GM23338 (cell line): ENCODE results near the gene PDCD11. TPM values are rescaled to one million over a fixed set of nuclear protein-coding genes. Genes with fewer than 3 reads are reported as not detected.

Source experiments
- ATAC-seq: fragments of 200-7000 bp; cut with Tn5 transposase; 3 replicates; pipeline ENCODE4 v1.9.1; 2020
- DNase-seq: peaks from one replicate; pipeline ENCODE4 v3.0.0-alpha.2; 2015; ENCODE audit warnings: low spot score
- H2AFZ ChIP-seq: fragments of 200-600 bp; sonication (generic); 2 replicates; pipeline ENCODE4 v1.8.0; 2016; ENCODE audit warnings: antibody characterized with exemption, mild to moderate bottlenecking, moderate library complexity
- H3F3A ChIP-seq: fragments of 200-600 bp; sonication (generic); replicated peaks from 2 replicates; pipeline ENCODE4 v1.8.0; 2017; ENCODE audit warnings: antibody characterized with exemption, mixed run types, low read depth
- H3K27ac ChIP-seq: fragments of 200-600 bp; sonication (generic); 2 replicates; pipeline ENCODE4 v1.6.1; 2016; ENCODE audit warnings: low read depth
- H3K27me3 ChIP-seq: fragments of 200-600 bp; sonication (generic); 2 replicates; pipeline ENCODE4 v1.8.0; 2016; ENCODE audit warnings: mild to moderate bottlenecking, mixed run types, moderate library complexity; ENCODE audit not compliant: insufficient read depth
- H3K36me3 ChIP-seq: fragments of 200-600 bp; sonication (generic); 2 replicates; pipeline ENCODE4 v1.8.0; 2016; ENCODE audit warnings: mild to moderate bottlenecking; ENCODE audit not compliant: insufficient read depth
- H3K4me1 ChIP-seq: fragments of 200-600 bp; sonication (generic); 2 replicates; pipeline ENCODE4 v1.8.0; 2016; ENCODE audit warnings: mild to moderate bottlenecking, moderate library complexity; ENCODE audit not compliant: insufficient read depth
- H3K4me2 ChIP-seq: fragments of 200-600 bp; sonication (generic); 2 replicates; pipeline ENCODE4 v1.7.1; 2017; ENCODE audit warnings: mixed run types
- H3K4me3 ChIP-seq: fragments of 200-600 bp; sonication (generic); 2 replicates; pipeline ENCODE4 v1.6.1; 2016; ENCODE audit warnings: mixed run types
- H3K79me2 ChIP-seq: fragments of 200-600 bp; sonication (generic); replicated peaks from 2 replicates; pipeline ENCODE4 v1.8.0; 2017; ENCODE audit warnings: mild to moderate bottlenecking; ENCODE audit not compliant: insufficient read depth
- H3K9me2 ChIP-seq: fragments of 200-600 bp; sonication (generic); 2 replicates; pipeline ENCODE4 v1.8.0; 2017; ENCODE audit not compliant: insufficient read depth
- H4K20me1 ChIP-seq: fragments of 200-600 bp; sonication (generic); replicated peaks from 2 replicates; pipeline ENCODE4 v1.8.0; 2017; ENCODE audit warnings: mild to moderate bottlenecking; ENCODE audit not compliant: insufficient read depth
- H3K27ac Mint-ChIP-seq: 2 replicates; pipeline ENCODE4 v1.8.0; 2020; ENCODE audit warnings: inconsistent platforms, mild to moderate bottlenecking, moderate library complexity, mixed read lengths
- H3K27me3 Mint-ChIP-seq: 3 replicates; pipeline ENCODE4 v1.8.0; 2022; ENCODE audit warnings: low read depth, mild to moderate bottlenecking, moderate library complexity, mixed read lengths, inconsistent platforms; ENCODE audit not compliant: insufficient read depth, poor library complexity
- H3K36me3 Mint-ChIP-seq: 3 replicates; pipeline ENCODE4 v1.8.0; 2021; ENCODE audit warnings: low read depth, mild to moderate bottlenecking, inconsistent platforms, moderate library complexity, mixed read lengths
- H3K4me1 Mint-ChIP-seq: 3 replicates; pipeline ENCODE4 v1.8.0; 2020; ENCODE audit warnings: mild to moderate bottlenecking, inconsistent platforms, mixed read lengths
- H3K4me3 Mint-ChIP-seq: 3 replicates; pipeline ENCODE4 v1.8.0; 2021; ENCODE audit warnings: moderate library complexity, mild to moderate bottlenecking, inconsistent platforms, mixed read lengths
- H3K9me3 Mint-ChIP-seq: 3 replicates; pipeline ENCODE4 v1.8.0; 2020; ENCODE audit warnings: moderate library complexity, mild to moderate bottlenecking, inconsistent platforms, mixed read lengths
- CREB1 ChIP-seq: fragments of 250-450 bp; sonication (Bioruptor Pico); IDR thresholded peaks from 2 replicates; pipeline ENCODE4 v1.5.0; 2020; ENCODE audit warnings: low read depth, mild to moderate bottlenecking, moderate library complexity
- CTCF ChIP-seq, 2 experiments: fragments of 200-600 bp in 1 of 2; sonication (generic) in 1 of 2; conservative IDR thresholded peaks; 2 replicates each; pipeline versions ENCODE4 v1.5.1 to v1.6.1; 2016 to 2017; ENCODE audit warnings: antibody characterized with exemption in 2 of 2, low read depth in 2 of 2, mild to moderate bottlenecking in 2 of 2, moderate library complexity in 1 of 2
- ETS1 ChIP-seq: IDR thresholded peaks from 2 replicates; pipeline ENCODE4 v1.6.1; 2016; ENCODE audit warnings: antibody characterized with exemption
- EZH2 ChIP-seq: fragments of 200-600 bp; sonication (generic); IDR thresholded peaks from one replicate; pipeline ENCODE4 v1.8.0; 2017; ENCODE audit warnings: antibody characterized with exemption, mild to moderate bottlenecking, low read depth; ENCODE audit not compliant: unreplicated experiment
- NANOG ChIP-seq: IDR thresholded peaks from 2 replicates; pipeline ENCODE4 v1.6.1; 2016; ENCODE audit warnings: antibody characterized with exemption, borderline replicate concordance
- REST ChIP-seq: IDR thresholded peaks from one replicate; pipeline ENCODE4 v1.6.1; 2018; ENCODE audit warnings: antibody characterized with exemption; ENCODE audit not compliant: unreplicated experiment
- STAT1 ChIP-seq: IDR thresholded peaks from one replicate; pipeline ENCODE4 v1.6.1; 2016; ENCODE audit warnings: antibody characterized with exemption; ENCODE audit not compliant: unreplicated experiment
- ZNF114 ChIP-seq: fragments of 250-450 bp; sonication (Bioruptor Pico); IDR thresholded peaks from 2 replicates; pipeline ENCODE4 v1.5.0; 2020; ENCODE audit warnings: mild to moderate bottlenecking, moderate library complexity
- polyA plus RNA-seq: library from polyadenylated mRNA; unstranded; fragments of >200 nt; fragmentation: Nextera tagmentation; extraction: Ambion mirVana; gene quantifications from 2 replicates; pipeline ENCODE4 v1.2.1, GENCODE V29; 2016
- total RNA-seq: library from RNA; depleted of rRNA; stranded (reverse); fragments of >200 nt; shearing (Covaris generic); gene quantifications from 2 replicates; pipeline ENCODE4 v1.2.3, GENCODE V29; 2014

Gene PDCD11
- total and polyA plus RNA-seq, 2 experiments from 2014 or later, result 82.1 to 87.8 TPM

GRCh38 chr10:103433858-103434257, 37.4 kb downstream of the PDCD11 start (continued):
- no peak for TF ChIP-seq ETS1
- no peak for TF ChIP-seq CREB1 (CRISPR knock-in tag)
- TF ChIP-seq ZNF114, result no peak
- no peak for TF ChIP-seq CTCF (conservative IDR thresholded peaks at IDR 0.05; ENCODE audit: low read depth in 2 of 2)
- TF ChIP-seq REST, result no peak
- TF ChIP-seq NANOG, result no peak
- no peak for TF ChIP-seq EZH2

- H3K9me2 ChIP-seq, result no peaks in the 10 kb centered on the region
- H2AFZ ChIP-seq, result no peak overlapping the region
- H3K9me3 Mint-ChIP-seq, result no peaks in the 10 kb centered on the region; the same call in 2 of the 3 replicates
- H3K27me3 ChIP-seq, result no peaks in the 10 kb centered on the region
- H3K36me3 Mint-ChIP-seq, result peaks cover 90% of the 10 kb centered on the region
- DNase-seq, result no peak
- no peak overlapping the region for H3K27ac Mint-ChIP-seq
- H3K79me2 ChIP-seq, result no peaks in the 10 kb centered on the region
- H4K20me1 ChIP-seq, result peaks cover 9% of the 10 kb centered on the region; the same call in 1 of the 2 replicates
- H3K4me3 ChIP-seq, result no peak overlapping the region
- H3K4me3 Mint-ChIP-seq, result no peak overlapping the region
- no peaks in the 10 kb centered on the region for H3K4me1 ChIP-seq
- peaks cover 74% of the 10 kb centered on the region for H3K36me3 ChIP-seq
- H3K27me3 Mint-ChIP-seq, result peaks cover 8% of the 10 kb centered on the region
- ATAC-seq, result no peak; the same call in 2 of the 3 replicates
- no peak overlapping the region for H3K27ac ChIP-seq
- H3K4me2 ChIP-seq, result no peak overlapping the region
- H3K4me1 Mint-ChIP-seq, result no peaks in the 10 kb centered on the region
- no peaks in the 10 kb centered on the region for H3F3A ChIP-seq
- no peak for TF ChIP-seq ETS1
- no peak for TF ChIP-seq CTCF (conservative IDR thresholded peaks at IDR 0.05; ENCODE audit: low read depth in 2 of 2)
- no peak for TF ChIP-seq NANOG
- TF ChIP-seq EZH2, result no peak
- no peak for TF ChIP-seq STAT1
Measured at GRCh38 chr10:103439776-103440175, 43.4 kb downstream of the PDCD11 start.
